Activated naive CD8-positive, alpha-beta T cell treated with anti-CD3 and anti-CD28 coated beads for 36 hours (primary cell): ENCODE measurements around the gene MYO7A. TPM values are rescaled to one million over a fixed set of nuclear protein-coding genes. Genes with fewer than 3 reads are reported as not detected.

Source experiments
- DNase-seq: peaks from one replicate; pipeline ENCODE4 v3.0.0; 2021
- H3K27ac Mint-ChIP-seq: one replicate; pipeline ENCODE4 v1.8.0; 2022; ENCODE audit warnings: mild to moderate bottlenecking, moderate library complexity, mixed read lengths
- H3K27me3 Mint-ChIP-seq: one replicate; pipeline ENCODE4 v1.8.0; 2022; ENCODE audit warnings: mild to moderate bottlenecking, mixed read lengths
- H3K36me3 Mint-ChIP-seq: one replicate; pipeline ENCODE4 v1.8.0; 2021; ENCODE audit warnings: mild to moderate bottlenecking, mixed read lengths
- H3K4me1 Mint-ChIP-seq: one replicate; pipeline ENCODE4 v1.8.0; 2021; ENCODE audit warnings: mixed read lengths
- H3K4me3 Mint-ChIP-seq: one replicate; pipeline ENCODE4 v1.8.0; 2022; ENCODE audit warnings: mild to moderate bottlenecking, moderate library complexity, mixed read lengths
- H3K9me3 Mint-ChIP-seq: one replicate; pipeline ENCODE4 v1.8.0; 2022; ENCODE audit warnings: mixed read lengths
- total RNA-seq, 2 experiments: library from RNA; stranded (reverse); gene quantifications; one replicate each; pipeline ENCODE4 v1.2.3, GENCODE V29; 2021

The MYO7A gene
- total RNA-seq, 2 experiments from 2014 or later, result 0.06 to 0.16 TPM

- Mint-ChIP-seq H3K27ac (no peak overlapping the region), H3K4me3 (no peak overlapping the region), H3K9me3 (no peaks in the 10 kb centered on the region), H3K27me3 (peaks cover 4% of the 10 kb centered on the region), H3K4me1 (peaks cover 5% of the 10 kb centered on the region), H3K36me3 (no peaks in the 10 kb centered on the region)
- no peak for DNase-seq
Measured at GRCh38 chr11:77126156-77126775, 1.8 kb upstream of the MYO7A start.

DNA sequence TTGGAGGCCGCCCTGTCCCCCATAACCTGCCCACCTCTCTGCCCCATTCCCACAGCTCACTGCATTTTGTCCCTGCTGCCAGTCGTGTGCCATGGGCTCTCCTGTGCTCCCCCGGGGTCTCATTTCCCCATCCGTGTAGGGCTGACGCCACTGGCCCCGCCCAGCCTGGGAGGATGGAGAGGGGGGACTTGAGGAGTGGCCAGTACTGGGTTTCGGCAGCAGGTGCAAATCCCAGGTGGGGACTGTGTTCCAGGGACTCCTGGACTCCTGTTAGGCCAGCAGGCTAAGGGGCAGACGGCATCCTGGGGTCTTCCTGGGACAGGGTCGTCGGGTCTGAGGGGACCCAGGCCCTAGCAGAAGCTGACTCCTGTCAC, 1.2 kb upstream of the MYO7A start:
- Mint-ChIP-seq H3K4me1 (peaks cover 5% of the 10 kb centered on the region), H3K9me3 (no peaks in the 10 kb centered on the region), H3K27ac (no peak overlapping the region), H3K4me3 (no peak overlapping the region), H3K27me3 (peaks cover 4% of the 10 kb centered on the region), H3K36me3 (no peaks in the 10 kb centered on the region)
- no peak for DNase-seq

DNA sequence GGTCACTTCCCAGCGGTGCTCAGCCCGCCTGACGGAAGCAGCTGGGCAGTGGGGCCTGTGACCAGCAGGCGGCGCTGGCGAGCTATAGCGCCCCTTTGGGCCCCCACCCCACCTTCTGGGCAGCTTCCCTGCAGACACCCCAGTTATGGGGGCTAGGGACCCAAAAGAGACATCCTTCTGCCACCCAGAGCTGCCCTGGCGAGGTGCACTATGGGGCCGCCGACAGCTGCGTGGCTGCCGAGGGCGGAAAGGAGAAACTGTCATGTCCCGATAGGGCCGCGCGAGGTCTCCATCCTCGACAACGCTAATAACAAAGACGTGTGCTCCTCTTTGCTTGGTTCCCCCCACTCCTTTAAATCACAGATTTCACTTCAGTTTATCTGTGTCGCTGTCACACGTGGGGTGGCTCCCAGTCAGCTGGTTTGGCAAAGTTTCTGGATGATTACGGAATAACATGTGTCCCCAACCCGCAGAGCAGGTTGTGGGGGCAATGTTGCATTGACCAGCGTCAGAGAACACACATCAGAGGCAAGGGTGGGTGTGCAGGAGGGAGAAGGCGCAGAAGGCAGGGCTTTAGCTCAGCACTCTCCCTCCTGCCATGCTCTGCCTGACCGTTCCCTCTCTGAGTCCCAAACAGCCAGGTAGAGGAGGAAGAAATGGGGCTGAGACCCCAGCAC, 673 bp upstream of the MYO7A start:
- Mint-ChIP-seq H3K27ac (no peak overlapping the region), H3K9me3 (no peaks in the 10 kb centered on the region), H3K36me3 (no peaks in the 10 kb centered on the region), H3K4me1 (peaks cover 5% of the 10 kb centered on the region), H3K4me3 (peak overlapping the region; percentile 64), H3K27me3 (peaks cover 4% of the 10 kb centered on the region)
- peak; percentile 57 for DNase-seq

- peaks cover 4% of the 10 kb centered on the region for H3K27me3 Mint-ChIP-seq
- H3K4me1 Mint-ChIP-seq, result peaks cover 5% of the 10 kb centered on the region
- no peaks in the 10 kb centered on the region for H3K36me3 Mint-ChIP-seq
- no peak overlapping the region for H3K27ac Mint-ChIP-seq
- DNase-seq, result no peak
- H3K4me3 Mint-ChIP-seq, result no peak overlapping the region
- H3K9me3 Mint-ChIP-seq, result no peaks in the 10 kb centered on the region
Measured at GRCh38 chr11:77129069-77129841, 1.2 kb downstream of the MYO7A start.

DNA sequence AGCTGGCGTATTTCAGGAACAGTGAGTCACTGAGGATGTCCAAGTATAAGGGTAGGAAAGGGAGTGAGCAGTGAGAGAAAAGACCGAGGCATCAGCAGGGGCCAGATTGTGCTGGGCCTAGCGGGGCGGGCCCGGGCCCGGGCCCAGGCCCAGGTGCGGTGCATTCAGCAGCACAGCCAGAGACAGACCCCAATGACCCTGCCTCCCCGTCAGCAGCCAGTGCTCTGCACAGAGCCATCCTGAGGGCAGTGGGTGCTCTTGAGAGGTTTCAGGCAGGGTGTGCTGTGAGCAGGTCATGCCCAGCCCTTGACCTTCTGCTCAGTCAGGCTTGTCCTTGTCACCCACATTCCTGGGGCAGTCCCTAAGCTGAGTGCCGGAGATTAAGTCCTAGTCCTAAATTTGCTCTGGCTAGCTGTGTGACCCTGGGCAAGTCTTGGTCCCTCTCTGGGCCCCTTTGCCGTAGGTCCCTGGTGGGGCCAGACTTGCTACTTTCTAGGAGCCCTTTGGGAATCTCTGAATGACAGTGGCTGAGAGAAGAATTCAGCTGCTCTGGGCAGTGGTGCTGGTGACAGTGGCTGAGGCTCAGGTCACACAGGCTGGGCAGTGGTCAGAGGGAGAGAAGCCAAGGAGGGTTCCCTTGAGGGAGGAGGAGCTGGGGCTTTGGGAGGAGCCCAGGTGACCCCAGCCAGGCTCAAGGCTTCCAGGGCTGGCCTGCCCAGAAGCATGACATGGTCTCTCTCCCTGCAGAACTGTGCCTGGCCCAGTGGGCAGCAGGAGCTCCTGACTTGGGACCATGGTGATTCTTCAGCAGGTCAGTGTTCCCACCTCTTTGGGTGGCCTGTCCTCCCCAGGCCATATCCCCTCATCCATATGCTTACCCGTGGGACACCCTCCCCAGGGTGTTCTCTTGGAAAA, 2.1 kb downstream of the MYO7A start:
- Mint-ChIP-seq H3K36me3 (no peaks in the 10 kb centered on the region), H3K4me1 (peaks cover 5% of the 10 kb centered on the region), H3K9me3 (no peaks in the 10 kb centered on the region), H3K27ac (no peak overlapping the region), H3K4me3 (no peak overlapping the region), H3K27me3 (peaks cover 4% of the 10 kb centered on the region)
- no peak for DNase-seq

DNA sequence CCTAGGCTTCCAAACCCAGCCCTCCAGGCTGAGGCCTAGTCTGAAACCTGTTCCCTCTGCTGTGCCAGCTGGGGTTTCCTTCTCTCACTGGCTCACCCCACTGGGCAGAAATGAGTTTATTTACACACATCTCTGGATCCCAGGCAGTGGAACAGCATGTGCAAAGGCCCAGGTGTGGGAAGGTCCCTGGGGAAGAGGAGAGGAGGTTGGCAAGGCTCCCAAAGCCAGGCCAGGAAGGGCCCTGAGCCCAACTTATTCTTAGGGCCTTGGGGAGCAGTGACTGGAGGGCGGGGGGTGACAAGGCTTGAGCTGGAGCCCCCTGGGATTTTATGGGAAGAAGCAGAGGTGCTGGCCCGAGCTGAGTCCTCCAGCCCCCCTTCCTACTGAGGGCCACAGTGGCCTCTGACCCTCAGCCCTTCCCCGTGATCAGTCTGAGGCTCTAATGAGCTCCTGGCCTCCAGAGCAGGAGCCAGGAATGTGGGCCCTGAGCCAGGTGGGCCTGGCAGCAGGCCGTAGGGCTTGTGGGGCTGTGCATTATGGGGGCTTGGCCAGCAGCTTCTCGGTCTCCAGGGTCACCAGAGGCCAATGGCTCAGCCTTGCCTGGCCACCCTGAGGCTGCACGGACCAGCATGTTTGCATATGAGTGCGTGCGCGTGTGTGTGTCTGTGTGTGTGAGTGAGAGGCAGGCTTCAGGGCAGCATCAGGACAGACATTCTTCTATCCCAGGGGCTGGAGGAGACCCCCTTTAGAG, 2.9 kb downstream of the MYO7A start:
- no peak for DNase-seq
- H3K9me3 Mint-ChIP-seq, result no peaks in the 10 kb centered on the region
- no peak overlapping the region for H3K4me3 Mint-ChIP-seq
- peaks cover 7% of the 10 kb centered on the region for H3K27me3 Mint-ChIP-seq
- H3K36me3 Mint-ChIP-seq, result no peaks in the 10 kb centered on the region
- H3K4me1 Mint-ChIP-seq, result peaks cover 7% of the 10 kb centered on the region
- no peak overlapping the region for H3K27ac Mint-ChIP-seq

- Mint-ChIP-seq H3K4me3 (no peak overlapping the region), H3K27ac (no peak overlapping the region), H3K9me3 (no peaks in the 10 kb centered on the region), H3K27me3 (peaks cover 7% of the 10 kb centered on the region), H3K4me1 (peaks cover 7% of the 10 kb centered on the region), H3K36me3 (no peaks in the 10 kb centered on the region)
- no peak for DNase-seq
Measured at GRCh38 chr11:77131560-77131959, 3.5 kb downstream of the MYO7A start.

DNA sequence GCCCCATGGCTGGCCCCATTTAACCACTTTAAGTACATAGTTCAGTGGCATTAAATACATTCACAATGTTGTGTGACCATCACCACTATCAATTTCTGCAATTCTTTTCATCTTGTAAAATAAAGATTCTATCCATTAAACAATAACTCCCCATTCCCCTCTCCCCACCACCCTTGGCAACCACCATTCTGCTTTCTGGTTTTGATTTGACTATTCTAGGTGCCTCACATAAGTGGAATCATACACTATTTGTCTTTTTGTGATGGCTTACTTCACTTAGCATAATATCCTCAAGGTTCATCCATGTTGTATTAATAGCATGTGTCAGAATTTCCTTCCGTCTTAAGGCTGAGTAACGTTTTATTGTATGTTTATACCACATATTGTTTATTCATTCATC, 7.0 kb downstream of the MYO7A start:
- Mint-ChIP-seq H3K9me3 (no peaks in the 10 kb centered on the region), H3K36me3 (no peaks in the 10 kb centered on the region), H3K4me3 (no peak overlapping the region), H3K27me3 (peaks cover 18% of the 10 kb centered on the region), H3K27ac (no peak overlapping the region), H3K4me1 (peaks cover 2% of the 10 kb centered on the region)
- no peak for DNase-seq

GRCh38 chr11:77136074-77136473, 8.0 kb downstream of the MYO7A start:
- DNase-seq, result no peak
- H3K27me3 Mint-ChIP-seq, result peaks cover 18% of the 10 kb centered on the region
- no peaks in the 10 kb centered on the region for H3K36me3 Mint-ChIP-seq
- H3K9me3 Mint-ChIP-seq, result no peaks in the 10 kb centered on the region
- H3K27ac Mint-ChIP-seq, result no peak overlapping the region
- H3K4me3 Mint-ChIP-seq, result no peak overlapping the region
- peaks cover 2% of the 10 kb centered on the region for H3K4me1 Mint-ChIP-seq

GRCh38 chr11:77136784-77137420, 8.9 kb downstream of the MYO7A start:
- no peak for DNase-seq
- no peaks in the 10 kb centered on the region for H3K9me3 Mint-ChIP-seq
- H3K36me3 Mint-ChIP-seq, result no peaks in the 10 kb centered on the region
- H3K27me3 Mint-ChIP-seq, result peaks cover 18% of the 10 kb centered on the region
- peaks cover 5% of the 10 kb centered on the region for H3K4me1 Mint-ChIP-seq
- no peak overlapping the region for H3K27ac Mint-ChIP-seq
- H3K4me3 Mint-ChIP-seq, result no peak overlapping the region

GRCh38 chr11:77137421-77137820, 9.4 kb downstream of the MYO7A start:
- Mint-ChIP-seq H3K36me3 (no peaks in the 10 kb centered on the region), H3K9me3 (no peaks in the 10 kb centered on the region), H3K4me1 (peaks cover 10% of the 10 kb centered on the region), H3K27me3 (peaks cover 18% of the 10 kb centered on the region), H3K4me3 (no peak overlapping the region), H3K27ac (no peak overlapping the region)
- DNase-seq, result no peak

GRCh38 chr11:77138106-77138649, 10.1 kb downstream of the MYO7A start:
- Mint-ChIP-seq H3K27ac (no peak overlapping the region), H3K4me3 (no peak overlapping the region), H3K36me3 (no peaks in the 10 kb centered on the region), H3K9me3 (no peaks in the 10 kb centered on the region), H3K27me3 (peaks cover 18% of the 10 kb centered on the region), H3K4me1 (peaks cover 17% of the 10 kb centered on the region)
- no peak for DNase-seq

DNA sequence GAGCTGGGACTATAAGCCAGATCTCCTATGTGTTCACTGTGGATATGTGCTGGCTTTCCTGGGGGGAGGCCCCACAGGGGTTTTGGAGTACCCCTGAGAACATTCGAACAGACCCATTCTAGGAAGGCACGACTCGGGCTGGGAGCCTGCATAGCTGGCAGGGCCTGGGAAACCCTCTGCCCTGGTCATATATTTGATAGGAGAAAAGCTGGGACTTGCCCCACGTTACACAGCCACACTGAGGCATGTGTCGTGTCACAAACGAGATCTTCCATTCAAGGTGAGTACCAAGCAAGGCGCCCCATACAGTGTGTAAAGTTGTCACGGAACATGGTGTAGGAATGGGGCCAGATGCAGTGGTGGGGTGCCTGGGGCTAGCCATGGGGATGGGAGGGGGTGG, 11.2 kb downstream of the MYO7A start:
- H3K4me3 Mint-ChIP-seq, result no peak overlapping the region
- no peaks in the 10 kb centered on the region for H3K9me3 Mint-ChIP-seq

More for the DNA sequence above, 11.2 kb downstream of the MYO7A start:
- no peak overlapping the region for H3K27ac Mint-ChIP-seq
- DNase-seq, result no peak
- peaks cover 18% of the 10 kb centered on the region for H3K27me3 Mint-ChIP-seq
- H3K4me1 Mint-ChIP-seq, result peaks cover 20% of the 10 kb centered on the region
- no peaks in the 10 kb centered on the region for H3K36me3 Mint-ChIP-seq
